Esophagus squamous epithelium (tissue), 5 donors: ENCODE measurements around the gene SELENOS. TPM values are rescaled to one million over a fixed set of nuclear protein-coding genes. Genes with fewer than 3 reads are reported as not detected.

Experiments used
- DNase-seq: peaks from one replicate; lab custom pipeline; 2025; lab: John Stamatoyannopoulos, UW
- H3K27ac ChIP-seq, 4 donors: fragments of 200-600 bp; sonication (generic); one replicate each; pipeline ENCODE4 v1.5.1; 2016 to 2019; ENCODE audit warnings: mild to moderate bottlenecking in 1 of 4
- H3K27me3 ChIP-seq, 4 donors: fragments of 200-600 bp; sonication (generic); 1 replicate in 3 of 4; 2 replicates in 1 of 4; pipeline versions ENCODE4 v1.5.1 to v1.6.0; 2017 to 2021; ENCODE audit warnings: antibody characterized with exemption in 1 of 4
- H3K36me3 ChIP-seq, 3 donors: fragments of 200-600 bp; sonication (generic); one replicate each; pipeline ENCODE4 v1.5.1; 2016 to 2019
- H3K4me1 ChIP-seq, 3 donors: fragments of 200-600 bp; sonication (generic); one replicate each; pipeline ENCODE4 v1.5.1; 2017 to 2019
- H3K4me3 ChIP-seq, 4 donors: fragments of 200-600 bp; sonication (generic); 1 replicate in 3 of 4; 2 replicates in 1 of 4; pipeline ENCODE4 v1.5.1; 2016 to 2019; ENCODE audit warnings: mild to moderate bottlenecking in 2 of 4, moderate library complexity in 1 of 4
- H3K9me3 ChIP-seq, 3 donors: fragments of 200-600 bp; sonication (generic); one replicate each; pipeline ENCODE4 v1.5.1; 2016 to 2019
- POLR2A ChIP-seq, 4 donors: fragments of 450-650 bp; IDR thresholded peaks; one replicate each; pipeline ENCODE4 v1.6.1; 2017; ENCODE audit warnings: antibody characterized with exemption in 4 of 4, mild to moderate bottlenecking in 4 of 4, moderate library complexity in 3 of 4
- WGBS, 2 donors: methylation state at CpG; one replicate each; pipeline ENCODE4 v1.1.5; 2018; 5-methylcytosine and 5-hydroxymethylcytosine counted together
- intact Hi-C: fragments of 100-400 bp; cut with DNase I; formaldehyde crosslinking; loops from one replicate; pipeline ENCODE4 v1.15.0; 2022
- total RNA-seq, 4 donors: library from RNA; depleted of rRNA; stranded (reverse); fragments of >200 nt; gene quantifications; one replicate each; pipeline ENCODE4 v1.1.0, GENCODE V29; 2016
- TF ChIP-seq, protein P1 (sequence below), 6 experiments: fragments of 450-650 bp in 4 of 6; fragments of 200-600 bp in 2 of 6; sonication (generic) in 2 of 6; IDR thresholded peaks; one replicate each; pipeline ENCODE4 v1.5.1; 2016 to 2019; ENCODE audit warnings: antibody characterized with exemption in 6 of 6, mild to moderate bottlenecking in 4 of 6, moderate library complexity in 4 of 6
- donor health status: DM: yes; HTN: yes; CAD: no.

Gene SELENOS
- total RNA-seq, 4 donors from 2014 or later, result 57.6 to 69.6 (median 63.4) TPM

DNA sequence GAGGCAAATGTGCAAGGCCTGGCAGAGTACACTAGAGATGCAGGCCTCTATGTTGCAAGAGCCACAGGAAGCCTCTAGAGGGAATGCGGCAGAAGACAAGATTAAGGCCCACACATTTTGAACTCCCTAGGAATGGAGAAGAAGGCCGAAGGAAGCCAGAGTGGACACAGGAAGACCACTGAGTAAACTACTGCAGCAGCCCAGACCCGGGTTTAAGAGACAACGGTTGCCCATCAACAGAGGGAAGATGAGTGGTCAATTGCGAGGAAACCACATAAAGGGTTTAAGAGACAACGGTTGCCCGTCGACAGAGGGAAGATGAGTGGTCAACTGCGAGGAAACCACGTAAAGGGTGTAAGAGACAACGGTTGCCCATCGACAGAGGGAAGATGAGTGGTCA is 40.0 kb downstream of the SELENOS start:
- Histone ChIP-seq H3K9me3 (no peaks in the 10 kb centered on the region), H3K4me1 (peaks cover 11 to 92% (median 40%) of the 10 kb centered on the region in 3 donors), H3K27me3 (no peaks in the 10 kb centered on the region), H3K36me3 (peaks cover 0 to 25% (median 3%) of the 10 kb centered on the region in 3 donors), H3K4me3 (no peak overlapping the region), H3K27ac (peak overlapping the region in 1 of 4 donors; percentile 40)
- DNase-seq, result no peak
- WGBS, 2 donors, result 80 to 81% methylated on average over 12 of the region's 12 CpGs
- TF ChIP-seq, protein P1, sequence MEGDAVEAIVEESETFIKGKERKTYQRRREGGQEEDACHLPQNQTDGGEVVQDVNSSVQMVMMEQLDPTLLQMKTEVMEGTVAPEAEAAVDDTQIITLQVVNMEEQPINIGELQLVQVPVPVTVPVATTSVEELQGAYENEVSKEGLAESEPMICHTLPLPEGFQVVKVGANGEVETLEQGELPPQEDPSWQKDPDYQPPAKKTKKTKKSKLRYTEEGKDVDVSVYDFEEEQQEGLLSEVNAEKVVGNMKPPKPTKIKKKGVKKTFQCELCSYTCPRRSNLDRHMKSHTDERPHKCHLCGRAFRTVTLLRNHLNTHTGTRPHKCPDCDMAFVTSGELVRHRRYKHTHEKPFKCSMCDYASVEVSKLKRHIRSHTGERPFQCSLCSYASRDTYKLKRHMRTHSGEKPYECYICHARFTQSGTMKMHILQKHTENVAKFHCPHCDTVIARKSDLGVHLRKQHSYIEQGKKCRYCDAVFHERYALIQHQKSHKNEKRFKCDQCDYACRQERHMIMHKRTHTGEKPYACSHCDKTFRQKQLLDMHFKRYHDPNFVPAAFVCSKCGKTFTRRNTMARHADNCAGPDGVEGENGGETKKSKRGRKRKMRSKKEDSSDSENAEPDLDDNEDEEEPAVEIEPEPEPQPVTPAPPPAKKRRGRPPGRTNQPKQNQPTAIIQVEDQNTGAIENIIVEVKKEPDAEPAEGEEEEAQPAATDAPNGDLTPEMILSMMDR (IDR thresholded peaks at IDR 0.05), result no peak
- TF ChIP-seq POLR2A (IDR thresholded peaks at IDR 0.05), result no peak
- intact Hi-C loops, result no loop called here

- WGBS, 2 donors, result 37 to 66% methylated on average over 5 of the region's 5 CpGs
- TF ChIP-seq, protein P1 (IDR thresholded peaks at IDR 0.05), result no peak
- no peak for TF ChIP-seq POLR2A (IDR thresholded peaks at IDR 0.05)
- peaks cover 0 to 39% (median 3%) of the 10 kb centered on the region in 3 donors for H3K36me3 ChIP-seq
- H3K27me3 ChIP-seq, result no peaks in the 10 kb centered on the region
- H3K4me1 ChIP-seq, result peaks cover 9 to 75% (median 25%) of the 10 kb centered on the region in 3 donors
- H3K4me3 ChIP-seq, result no peak overlapping the region
- DNase-seq, result no peak
- no peaks in the 10 kb centered on the region for H3K9me3 ChIP-seq
- H3K27ac ChIP-seq, result peak overlapping the region; percentile 1 to 63 (median 45)
- intact Hi-C loops, result no loop called here
These were observed 43.5 kb downstream of the SELENOS start for GRCh38 chr15:101233651-101234280.

DNA sequence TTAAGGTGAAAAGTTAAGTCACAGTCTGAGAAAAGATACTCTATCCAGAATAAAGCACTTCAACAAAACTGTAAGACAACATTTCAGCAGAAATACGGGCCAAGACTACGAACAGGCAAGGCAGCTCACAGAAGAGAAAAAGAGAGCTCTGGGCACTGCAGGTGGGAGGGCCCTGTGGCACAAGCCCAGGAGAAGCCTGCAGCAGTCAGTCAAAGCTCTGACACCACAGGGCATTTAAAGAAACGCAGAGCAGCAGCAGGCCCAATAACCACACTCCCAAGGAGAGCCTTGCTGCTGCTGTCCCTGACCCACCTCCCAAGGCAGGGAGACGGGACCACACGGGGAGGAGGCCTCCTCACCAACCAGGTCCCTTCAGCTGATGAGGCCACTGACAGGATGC is 44.6 kb downstream of the SELENOS start:
- TF ChIP-seq, protein P1 (IDR thresholded peaks at IDR 0.05), result no peak
- TF ChIP-seq POLR2A (IDR thresholded peaks at IDR 0.05), result no peak
- WGBS, 2 donors, result 39 to 53% methylated on average over 5 of the region's 5 CpGs
- Histone ChIP-seq H3K27me3 (no peaks in the 10 kb centered on the region), H3K4me1 (peaks cover 9 to 64% (median 25%) of the 10 kb centered on the region in 3 donors), H3K27ac (peak overlapping the region; percentile 15 to 63 (median 45)), H3K36me3 (peaks cover 0 to 39% (median 3%) of the 10 kb centered on the region in 3 donors), H3K9me3 (peaks cover 0 to 5% (median 0%) of the 10 kb centered on the region in 3 donors), H3K4me3 (no peak overlapping the region)
- DNase-seq, result no peak
- intact Hi-C loops, result no loop called here

DNA sequence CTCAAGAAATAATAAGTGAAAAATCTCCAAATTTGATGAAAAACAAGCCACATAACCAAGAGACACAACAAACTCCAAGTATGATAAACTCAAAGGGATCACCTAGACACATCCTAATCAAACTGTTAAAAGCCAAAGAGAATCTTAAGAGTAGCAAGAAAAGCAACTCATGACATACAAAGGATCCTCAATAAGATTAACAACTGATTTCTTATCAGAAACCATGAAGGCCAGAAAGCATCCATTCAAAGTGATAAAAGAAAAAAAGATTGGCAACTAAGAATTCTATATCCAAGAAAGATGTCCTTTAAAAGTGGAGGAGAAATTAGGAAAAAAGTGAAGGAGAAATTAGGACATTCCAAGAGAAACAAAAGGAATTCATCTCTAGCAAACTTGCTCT is 49.0 kb downstream of the SELENOS start:
- peaks cover 8 to 57% (median 14%) of the 10 kb centered on the region in 3 donors for H3K4me1 ChIP-seq
- H3K4me3 ChIP-seq, result no peak overlapping the region
- peaks cover 0 to 5% (median 0%) of the 10 kb centered on the region in 3 donors for H3K9me3 ChIP-seq
- no peak overlapping the region for H3K27ac ChIP-seq
- H3K36me3 ChIP-seq, result peaks cover 0 to 30% (median 0%) of the 10 kb centered on the region in 3 donors
- no peak for TF ChIP-seq POLR2A (IDR thresholded peaks at IDR 0.05)
- TF ChIP-seq, protein P1 (IDR thresholded peaks at IDR 0.05), result no peak
- intact Hi-C loops, result no loop called here
- no peak for DNase-seq
- no peaks in the 10 kb centered on the region for H3K27me3 ChIP-seq

DNA sequence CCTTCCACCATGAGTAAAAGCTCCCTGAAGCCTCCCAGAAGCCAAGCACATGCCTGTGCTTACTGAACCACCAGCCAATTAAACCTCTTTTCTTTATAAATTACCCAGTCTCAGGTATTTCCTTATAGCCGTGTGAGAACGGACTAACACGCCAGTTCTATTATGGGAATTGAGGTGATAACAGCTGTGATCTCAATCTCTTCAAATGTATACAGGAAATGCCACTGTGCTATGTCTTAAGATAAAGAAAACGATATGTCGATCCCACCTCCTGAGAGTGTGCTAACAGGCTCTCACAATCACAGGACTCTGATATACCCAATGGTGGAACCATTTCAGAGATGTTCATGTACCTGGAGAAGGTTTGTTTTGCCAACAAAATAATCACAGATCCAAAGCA is 51.6 kb downstream of the SELENOS start:
- peaks cover 0 to 18% (median 0%) of the 10 kb centered on the region in 3 donors for H3K36me3 ChIP-seq
- H3K27me3 ChIP-seq, result no peaks in the 10 kb centered on the region
- DNase-seq, result no peak
- TF ChIP-seq POLR2A (IDR thresholded peaks at IDR 0.05), result no peak
- TF ChIP-seq, protein P1 (IDR thresholded peaks at IDR 0.05), result no peak
- peaks cover 0 to 56% (median 9%) of the 10 kb centered on the region in 3 donors for H3K4me1 ChIP-seq
- no peak overlapping the region for H3K4me3 ChIP-seq
- H3K27ac ChIP-seq, result no peak overlapping the region
- peaks cover 0 to 5% (median 0%) of the 10 kb centered on the region in 3 donors for H3K9me3 ChIP-seq
- intact Hi-C loops, result no loop called here
- WGBS, 2 donors, result 62 to 75% methylated on average over 5 of the region's 5 CpGs
